BE2C (cell line): ENCODE data around the gene ZMYM2.

Experiments
- DNase-seq: peaks from one replicate; pipeline ENCODE4 v3.0.0-alpha.2; 2020
- H3K27me3 ChIP-seq: fragments of 250-450 bp; sonication (Bioruptor Pico); 2 replicates; pipeline ENCODE4 v1.5.1; 2020; ENCODE audit warnings: mild to moderate bottlenecking
- H3K36me3 ChIP-seq: fragments of 250-450 bp; sonication (Bioruptor Pico); 2 replicates; pipeline ENCODE4 v1.5.1; 2020; ENCODE audit warnings: mild to moderate bottlenecking
- H3K4me1 ChIP-seq: fragments of 250-450 bp; sonication (Bioruptor Pico); 2 replicates; pipeline ENCODE4 v1.5.1; 2020
- H3K4me3 ChIP-seq: 2 replicates; pipeline ENCODE4 v1.5.1; 2011; ENCODE audit warnings: low read depth, low read length
- H3K9me3 ChIP-seq: fragments of 250-450 bp; sonication (Bioruptor Pico); 2 replicates; pipeline ENCODE4 v1.5.1; 2020
- TF ChIP-seq, protein P1 (sequence below): IDR thresholded peaks from 2 replicates; pipeline ENCODE4 v1.5.1; 2012; ENCODE audit warnings: mild to moderate bottlenecking, low read depth, low read length

Gene ZMYM2

DNA sequence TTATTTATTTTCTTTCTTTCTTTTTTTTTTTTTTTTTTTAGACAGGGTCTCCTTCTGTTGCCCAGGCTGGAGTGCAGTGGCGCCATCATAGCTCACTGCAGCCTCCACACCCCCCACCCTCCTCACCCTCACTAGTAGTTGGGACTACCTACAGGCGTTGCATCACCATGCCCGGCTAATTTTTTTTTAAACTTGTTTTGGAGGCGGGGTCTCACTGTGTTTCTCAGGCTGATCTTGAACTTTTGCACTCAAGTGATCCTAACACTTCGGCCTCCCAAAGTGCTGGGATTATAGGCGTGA, 168.7 kb downstream of the ZMYM2 start:
- TF ChIP-seq, protein P1, sequence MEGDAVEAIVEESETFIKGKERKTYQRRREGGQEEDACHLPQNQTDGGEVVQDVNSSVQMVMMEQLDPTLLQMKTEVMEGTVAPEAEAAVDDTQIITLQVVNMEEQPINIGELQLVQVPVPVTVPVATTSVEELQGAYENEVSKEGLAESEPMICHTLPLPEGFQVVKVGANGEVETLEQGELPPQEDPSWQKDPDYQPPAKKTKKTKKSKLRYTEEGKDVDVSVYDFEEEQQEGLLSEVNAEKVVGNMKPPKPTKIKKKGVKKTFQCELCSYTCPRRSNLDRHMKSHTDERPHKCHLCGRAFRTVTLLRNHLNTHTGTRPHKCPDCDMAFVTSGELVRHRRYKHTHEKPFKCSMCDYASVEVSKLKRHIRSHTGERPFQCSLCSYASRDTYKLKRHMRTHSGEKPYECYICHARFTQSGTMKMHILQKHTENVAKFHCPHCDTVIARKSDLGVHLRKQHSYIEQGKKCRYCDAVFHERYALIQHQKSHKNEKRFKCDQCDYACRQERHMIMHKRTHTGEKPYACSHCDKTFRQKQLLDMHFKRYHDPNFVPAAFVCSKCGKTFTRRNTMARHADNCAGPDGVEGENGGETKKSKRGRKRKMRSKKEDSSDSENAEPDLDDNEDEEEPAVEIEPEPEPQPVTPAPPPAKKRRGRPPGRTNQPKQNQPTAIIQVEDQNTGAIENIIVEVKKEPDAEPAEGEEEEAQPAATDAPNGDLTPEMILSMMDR, result no peak
- Histone ChIP-seq H3K27me3 (peaks cover 20% of the 10 kb centered on the region), H3K4me3 (peak overlapping the region; percentile 72)

DNA sequence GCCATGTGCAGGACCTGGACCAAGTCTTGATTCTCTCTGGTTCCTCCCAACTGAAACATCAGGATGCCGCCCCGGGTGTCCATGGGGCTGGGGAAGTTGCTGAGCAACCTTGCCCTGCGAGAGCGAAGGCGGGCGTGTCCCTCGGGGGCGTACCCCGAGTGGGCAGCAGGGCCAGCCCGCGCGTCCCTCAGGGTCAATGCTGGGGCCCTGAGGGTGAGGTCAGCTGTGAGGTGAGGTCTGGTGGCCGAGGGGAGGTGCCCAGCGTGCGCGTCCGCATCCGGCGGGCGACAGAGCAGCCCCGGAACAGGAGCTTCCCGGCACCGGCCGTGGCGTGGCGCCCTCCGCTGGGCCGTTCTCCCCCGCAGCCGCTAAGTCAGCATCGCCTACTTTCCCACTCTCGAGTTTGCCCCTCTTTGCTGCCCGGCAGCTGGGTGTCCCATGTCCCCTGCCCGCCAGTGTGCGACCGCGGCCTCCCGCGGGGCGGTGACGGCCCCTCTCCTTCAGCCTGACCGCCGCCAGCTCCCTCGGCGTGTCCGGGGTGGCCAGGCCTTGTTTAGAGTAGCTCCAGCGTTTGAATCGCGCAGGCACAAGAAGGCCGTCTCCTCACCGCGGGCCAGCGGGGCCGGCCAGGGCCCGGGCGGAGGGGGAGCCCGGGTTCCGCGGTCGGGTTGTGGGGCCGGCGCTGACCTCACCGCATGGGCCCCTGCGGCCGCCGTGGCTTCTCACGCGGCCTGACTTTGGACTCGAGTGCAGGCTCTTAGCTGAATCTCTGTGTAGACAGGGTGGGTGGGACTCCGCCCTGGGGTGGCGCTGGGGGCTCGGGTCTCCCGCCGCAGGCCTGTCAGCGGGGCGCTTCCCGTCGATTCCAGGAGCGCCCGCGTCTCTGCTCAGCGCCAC, 169.3 kb downstream of the ZMYM2 start:
- Histone ChIP-seq H3K4me3 (peak overlapping the region; percentile 72), H3K36me3 (no peaks in the 10 kb centered on the region), H3K9me3 (no peaks in the 10 kb centered on the region), H3K4me1 (no peaks in the 10 kb centered on the region), H3K27me3 (peaks cover 21% of the 10 kb centered on the region)
- TF ChIP-seq, protein P1, result peak; percentile 59
- DNase-seq, result peak; percentile 67

More for the DNA sequence above, 168.7 kb downstream of the ZMYM2 start:
- H3K36me3 ChIP-seq, result no peaks in the 10 kb centered on the region
- no peaks in the 10 kb centered on the region for H3K4me1 ChIP-seq
- no peaks in the 10 kb centered on the region for H3K9me3 ChIP-seq
- no peak for DNase-seq

DNA sequence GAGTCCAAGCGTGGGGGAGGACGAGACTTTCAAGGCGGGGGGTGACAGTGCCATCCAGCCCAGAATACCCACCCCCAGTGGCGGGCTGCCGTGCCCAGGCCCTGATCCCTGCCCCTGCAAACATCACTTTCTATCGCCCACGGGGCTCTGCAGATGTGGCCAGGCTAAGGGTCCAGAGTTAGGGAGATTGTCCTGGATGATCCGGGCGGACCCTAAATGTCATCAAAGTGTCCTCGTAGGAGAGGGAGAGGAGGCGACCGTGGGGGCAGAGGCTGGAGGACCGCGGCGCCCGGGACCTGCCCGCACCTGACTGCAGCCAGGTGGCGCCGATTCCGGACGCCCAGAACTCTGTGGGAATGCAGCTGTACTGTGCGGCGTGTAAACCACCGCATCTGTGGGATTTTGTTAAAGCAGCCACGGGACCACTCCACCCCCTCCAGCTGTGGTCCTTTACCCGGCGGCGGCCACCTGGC, 170.0 kb downstream of the ZMYM2 start:
- Histone ChIP-seq H3K4me3 (peak overlapping the region; percentile 72), H3K36me3 (no peaks in the 10 kb centered on the region), H3K9me3 (no peaks in the 10 kb centered on the region), H3K4me1 (no peaks in the 10 kb centered on the region), H3K27me3 (peaks cover 21% of the 10 kb centered on the region)
- TF ChIP-seq, protein P1, result peak; percentile 27; the same call in 1 of the 2 replicates
- no peak for DNase-seq

DNA sequence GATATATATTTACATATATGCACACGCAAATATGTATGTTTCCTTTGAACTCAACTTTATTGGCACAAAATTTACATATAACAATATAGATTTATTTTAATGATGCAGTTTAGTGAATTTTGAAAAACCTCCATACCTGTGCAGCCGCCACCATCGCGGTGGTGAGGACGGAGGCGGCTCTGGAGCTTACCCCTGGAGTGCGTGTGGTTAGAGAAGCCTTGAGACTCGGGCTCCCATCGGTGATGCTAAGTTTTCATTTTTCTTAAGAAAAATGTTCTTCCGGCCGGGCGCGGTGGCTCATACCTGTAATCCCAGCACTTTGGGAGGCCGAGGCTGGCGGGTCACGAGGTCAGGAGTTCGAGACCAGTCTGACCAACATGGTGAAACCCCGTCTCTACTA, 170.5 kb downstream of the ZMYM2 start:
- DNase-seq, result no peak
- H3K4me1 ChIP-seq, result no peaks in the 10 kb centered on the region
- peaks cover 21% of the 10 kb centered on the region for H3K27me3 ChIP-seq
- no peaks in the 10 kb centered on the region for H3K36me3 ChIP-seq
- H3K4me3 ChIP-seq, result no peak overlapping the region
- H3K9me3 ChIP-seq, result no peaks in the 10 kb centered on the region
- TF ChIP-seq, protein P1, result no peak

GRCh38 chr13:20130012-20130411, 171.5 kb downstream of the ZMYM2 start:
- Histone ChIP-seq H3K36me3 (no peaks in the 10 kb centered on the region), H3K27me3 (peaks cover 21% of the 10 kb centered on the region), H3K4me1 (no peaks in the 10 kb centered on the region), H3K4me3 (no peak overlapping the region), H3K9me3 (no peaks in the 10 kb centered on the region)
- TF ChIP-seq, protein P1, result no peak
- no peak for DNase-seq

GRCh38 chr13:20130652-20131051, 172.1 kb downstream of the ZMYM2 start:
- H3K9me3 ChIP-seq, result no peaks in the 10 kb centered on the region
- no peak for DNase-seq
- H3K4me1 ChIP-seq, result no peaks in the 10 kb centered on the region
- H3K27me3 ChIP-seq, result peaks cover 21% of the 10 kb centered on the region
- TF ChIP-seq, protein P1, result no peak
- H3K4me3 ChIP-seq, result no peak overlapping the region
- no peaks in the 10 kb centered on the region for H3K36me3 ChIP-seq
